ENCODE results near the gene CYP3A7.
"Not testable (repeated sequence)": the region's sequence is repeated elsewhere in the genome, so short reads cannot be mapped to it uniquely, and the experiment has no call there.

CYP3A7 gene

DNA sequence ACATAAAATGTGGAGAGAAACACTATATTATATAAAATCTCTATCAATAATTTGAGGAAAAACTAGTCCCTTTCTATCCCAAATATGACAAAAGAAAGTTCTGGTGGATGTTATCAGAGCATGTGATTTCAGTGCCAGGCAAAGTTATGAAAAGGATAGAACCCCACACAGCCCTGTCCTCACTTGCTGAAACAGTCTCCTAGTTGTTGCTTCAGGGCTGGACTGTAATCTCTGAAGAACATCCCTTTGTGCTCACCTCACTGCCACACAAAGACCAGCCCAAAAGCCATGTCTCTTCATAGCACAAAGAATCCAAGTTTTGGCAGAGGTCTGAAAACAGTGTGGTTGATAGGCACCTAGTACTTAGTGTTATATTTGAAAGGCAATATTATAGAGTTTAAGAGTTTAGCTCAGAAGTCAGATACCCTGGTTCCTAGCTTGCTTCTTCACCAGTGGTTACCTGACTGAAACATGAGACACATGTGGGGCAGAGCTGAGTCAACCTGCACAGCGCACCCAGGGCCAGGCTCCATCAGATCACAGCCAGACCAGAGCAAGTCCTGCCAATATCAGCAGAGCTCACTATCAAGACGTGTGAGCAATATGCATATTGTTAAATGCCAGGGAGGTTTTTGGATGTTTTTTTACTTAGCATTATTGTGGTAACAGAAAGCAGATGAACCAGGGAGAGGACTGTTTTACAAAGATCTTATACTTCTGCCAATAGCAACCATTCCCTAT lies 25.0 kb downstream of the CYP3A7 start:
- H3K4me3 ChIP-seq (ENCODE audit: low read length, poor library complexity, severe bottlenecking): no peak overlapping the region
- no peaks in the 10 kb centered on the region for H3K4me1 ChIP-seq (ENCODE audit: insufficient read depth, low read length, poor library complexity, severe bottlenecking)
- no peaks in the 10 kb centered on the region for H4K20me1 ChIP-seq (ENCODE audit: insufficient read depth, low read length, poor library complexity, severe bottlenecking)
- no peak overlapping the region for H3K4me2 ChIP-seq (ENCODE audit: low read depth, low read length, poor library complexity, severe bottlenecking)
- no peaks in the 10 kb centered on the region for H3K27me3 ChIP-seq (ENCODE audit: insufficient read depth, low read length, poor library complexity, severe bottlenecking)
- peaks cover 14% of the 10 kb centered on the region for H3K36me3 ChIP-seq (ENCODE audit: insufficient read depth, low read length)
- H3K9me3 ChIP-seq (ENCODE audit: insufficient read depth, low read depth, low read length): peaks cover 6% of the 10 kb centered on the region; the same call in 1 of the 2 replicates
- no peaks in the 10 kb centered on the region for H3K9me2 ChIP-seq (replicated peaks; ENCODE audit: low read depth, low read length)
- no peaks in the 10 kb centered on the region for H3K79me2 ChIP-seq (ENCODE audit: insufficient read depth, low read length)
- H2AFZ ChIP-seq (ENCODE audit: low read length): no peak overlapping the region
- no peak overlapping the region for H3K9ac ChIP-seq (ENCODE audit: low read depth, low read length, poor library complexity, severe bottlenecking)
- H3F3A ChIP-seq (ENCODE audit: low read depth): no peaks in the 10 kb centered on the region
- no peak for TF ChIP-seq EZH2phosphoT487 (IDR thresholded peaks at IDR 0.05; ENCODE audit: borderline replicate concordance)
- TF ChIP-seq, protein P1, sequence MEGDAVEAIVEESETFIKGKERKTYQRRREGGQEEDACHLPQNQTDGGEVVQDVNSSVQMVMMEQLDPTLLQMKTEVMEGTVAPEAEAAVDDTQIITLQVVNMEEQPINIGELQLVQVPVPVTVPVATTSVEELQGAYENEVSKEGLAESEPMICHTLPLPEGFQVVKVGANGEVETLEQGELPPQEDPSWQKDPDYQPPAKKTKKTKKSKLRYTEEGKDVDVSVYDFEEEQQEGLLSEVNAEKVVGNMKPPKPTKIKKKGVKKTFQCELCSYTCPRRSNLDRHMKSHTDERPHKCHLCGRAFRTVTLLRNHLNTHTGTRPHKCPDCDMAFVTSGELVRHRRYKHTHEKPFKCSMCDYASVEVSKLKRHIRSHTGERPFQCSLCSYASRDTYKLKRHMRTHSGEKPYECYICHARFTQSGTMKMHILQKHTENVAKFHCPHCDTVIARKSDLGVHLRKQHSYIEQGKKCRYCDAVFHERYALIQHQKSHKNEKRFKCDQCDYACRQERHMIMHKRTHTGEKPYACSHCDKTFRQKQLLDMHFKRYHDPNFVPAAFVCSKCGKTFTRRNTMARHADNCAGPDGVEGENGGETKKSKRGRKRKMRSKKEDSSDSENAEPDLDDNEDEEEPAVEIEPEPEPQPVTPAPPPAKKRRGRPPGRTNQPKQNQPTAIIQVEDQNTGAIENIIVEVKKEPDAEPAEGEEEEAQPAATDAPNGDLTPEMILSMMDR (conservative IDR thresholded peaks at IDR 0.05; ENCODE audit: low read length): no peak

DNA sequence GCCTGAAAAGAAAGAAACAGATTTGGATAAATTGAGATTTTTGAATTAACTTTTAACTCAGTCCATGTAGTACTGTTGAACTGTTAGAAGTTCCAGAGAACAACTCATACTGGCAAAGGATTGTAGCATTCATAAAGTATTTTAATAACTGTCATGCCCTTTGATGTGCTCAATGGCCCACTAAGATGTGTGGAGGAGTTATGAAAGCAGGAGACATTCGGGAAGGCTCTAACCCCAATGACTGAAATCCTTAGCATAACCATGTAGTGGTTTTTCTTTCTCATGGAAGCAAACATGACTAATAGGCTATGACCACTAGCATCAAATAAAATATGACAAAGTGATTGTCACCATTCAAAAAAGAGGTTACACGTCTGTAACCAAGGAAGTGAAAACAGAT lies 25.7 kb downstream of the CYP3A7 start:
- Histone ChIP-seq H3K4me2 (ENCODE audit: low read depth, low read length, poor library complexity, severe bottlenecking) (no peak overlapping the region), H3K9me3 (ENCODE audit: insufficient read depth, low read depth, low read length) (peaks cover 6% of the 10 kb centered on the region; the same call in 1 of the 2 replicates), H4K20me1 (ENCODE audit: insufficient read depth, low read length, poor library complexity, severe bottlenecking) (no peaks in the 10 kb centered on the region), H2AFZ (ENCODE audit: low read length) (no peak overlapping the region), H3F3A (ENCODE audit: low read depth) (no peaks in the 10 kb centered on the region), H3K27me3 (ENCODE audit: insufficient read depth, low read length, poor library complexity, severe bottlenecking) (no peaks in the 10 kb centered on the region), H3K79me2 (ENCODE audit: insufficient read depth, low read length) (no peaks in the 10 kb centered on the region), H3K4me1 (ENCODE audit: insufficient read depth, low read length, poor library complexity, severe bottlenecking) (no peaks in the 10 kb centered on the region), H3K9ac (ENCODE audit: low read depth, low read length, poor library complexity, severe bottlenecking) (no peak overlapping the region), H3K9me2 (replicated peaks; ENCODE audit: low read depth, low read length) (no peaks in the 10 kb centered on the region), H3K4me3 (ENCODE audit: low read length, poor library complexity, severe bottlenecking) (no peak overlapping the region), H3K36me3 (ENCODE audit: insufficient read depth, low read length) (peaks cover 14% of the 10 kb centered on the region)
- no peak for TF ChIP-seq EZH2phosphoT487 (IDR thresholded peaks at IDR 0.05; ENCODE audit: borderline replicate concordance)

DNA sequence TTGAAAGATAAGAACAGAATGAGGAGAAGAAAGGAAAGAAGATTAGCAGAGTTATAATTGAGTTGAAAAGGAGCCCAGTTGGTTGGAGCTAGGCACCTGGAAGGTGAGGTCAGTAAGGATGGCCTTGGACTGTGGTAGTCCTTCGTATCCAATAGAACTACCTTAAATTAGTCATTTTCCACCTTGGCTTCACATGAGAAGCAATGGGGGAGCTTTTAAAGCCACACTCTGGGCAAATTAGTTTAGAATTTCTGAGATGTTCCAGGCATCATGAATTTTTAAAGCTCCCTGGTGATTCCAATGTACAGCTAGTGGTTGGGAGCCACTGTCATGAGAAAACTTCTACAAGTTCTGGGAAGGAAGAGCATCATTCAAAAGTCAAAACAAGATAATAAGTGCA lies 27.9 kb downstream of the CYP3A7 start:
- no peaks in the 10 kb centered on the region for H3K4me1 ChIP-seq (ENCODE audit: insufficient read depth, low read length, poor library complexity, severe bottlenecking)
- H2AFZ ChIP-seq (ENCODE audit: low read length): no peak overlapping the region
- TF ChIP-seq, protein P1 (conservative IDR thresholded peaks at IDR 0.05; ENCODE audit: low read length): no peak
- TF ChIP-seq EZH2phosphoT487 (IDR thresholded peaks at IDR 0.05; ENCODE audit: borderline replicate concordance): no peak
- H3K9me3 ChIP-seq (ENCODE audit: insufficient read depth, low read depth, low read length): peaks cover 6% of the 10 kb centered on the region; the same call in 1 of the 2 replicates
- H3F3A ChIP-seq (ENCODE audit: low read depth): no peaks in the 10 kb centered on the region
- no peaks in the 10 kb centered on the region for H3K9me2 ChIP-seq (replicated peaks; ENCODE audit: low read depth, low read length)
- H3K4me3 ChIP-seq (ENCODE audit: low read length, poor library complexity, severe bottlenecking): no peak overlapping the region
- no peak overlapping the region for H3K4me2 ChIP-seq (ENCODE audit: low read depth, low read length, poor library complexity, severe bottlenecking)
- no peaks in the 10 kb centered on the region for H4K20me1 ChIP-seq (ENCODE audit: insufficient read depth, low read length, poor library complexity, severe bottlenecking)
- H3K27me3 ChIP-seq (ENCODE audit: insufficient read depth, low read length, poor library complexity, severe bottlenecking): no peaks in the 10 kb centered on the region
- peaks cover 14% of the 10 kb centered on the region for H3K36me3 ChIP-seq (ENCODE audit: insufficient read depth, low read length)
- no peaks in the 10 kb centered on the region for H3K79me2 ChIP-seq (ENCODE audit: insufficient read depth, low read length)
- no peak overlapping the region for H3K9ac ChIP-seq (ENCODE audit: low read depth, low read length, poor library complexity, severe bottlenecking)

DNA sequence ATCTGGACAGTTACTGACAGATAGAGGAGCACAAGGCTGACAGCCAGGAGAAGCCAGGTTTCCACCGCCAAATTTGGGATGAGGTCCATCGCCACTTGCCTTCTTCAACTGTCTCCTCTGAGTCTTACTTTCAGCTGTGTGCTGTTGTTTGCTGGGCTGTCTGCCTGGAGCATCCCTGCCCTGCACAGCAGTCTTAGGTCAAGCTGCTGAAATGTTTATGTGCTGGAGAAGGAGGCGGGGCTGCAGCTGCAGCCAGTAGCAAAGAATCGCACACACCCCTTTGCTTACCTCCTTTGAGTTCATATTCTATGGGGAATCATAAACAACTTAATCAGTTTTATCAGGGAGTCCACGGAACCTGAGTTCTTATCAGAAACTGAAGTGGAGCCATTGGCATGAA lies 35.0 kb downstream of the CYP3A7 start:
- Histone ChIP-seq H3K9ac (ENCODE audit: low read depth, low read length, poor library complexity, severe bottlenecking) (no peak overlapping the region), H4K20me1 (ENCODE audit: insufficient read depth, low read length, poor library complexity, severe bottlenecking) (no peaks in the 10 kb centered on the region), H3K4me2 (ENCODE audit: low read depth, low read length, poor library complexity, severe bottlenecking) (no peak overlapping the region), H3K4me3 (ENCODE audit: low read length, poor library complexity, severe bottlenecking) (no peak overlapping the region), H3K27me3 (ENCODE audit: insufficient read depth, low read length, poor library complexity, severe bottlenecking) (no peaks in the 10 kb centered on the region), H3K9me2 (replicated peaks; ENCODE audit: low read depth, low read length) (no peaks in the 10 kb centered on the region), H3F3A (ENCODE audit: low read depth) (no peaks in the 10 kb centered on the region), H3K4me1 (ENCODE audit: insufficient read depth, low read length, poor library complexity, severe bottlenecking) (no peaks in the 10 kb centered on the region), H3K9me3 (ENCODE audit: insufficient read depth, low read depth, low read length) (no peaks in the 10 kb centered on the region), H2AFZ (ENCODE audit: low read length) (no peak overlapping the region), H3K79me2 (ENCODE audit: insufficient read depth, low read length) (no peaks in the 10 kb centered on the region), H3K36me3 (ENCODE audit: insufficient read depth, low read length) (no peaks in the 10 kb centered on the region)
- no peak for TF ChIP-seq EZH2phosphoT487 (IDR thresholded peaks at IDR 0.05; ENCODE audit: borderline replicate concordance)
- TF ChIP-seq, protein P1 (conservative IDR thresholded peaks at IDR 0.05; ENCODE audit: low read length): no peak

- not testable (repeated sequence) for H3K4me2 ChIP-seq (ENCODE audit: low read depth, low read length, poor library complexity, severe bottlenecking)
These were observed 35.9 kb downstream of the CYP3A7 start for GRCh38 chr7:99698867-99699730.

More at GRCh38 chr7:99698867-99699730, 35.9 kb downstream of the CYP3A7 start:
- H3K9me3 ChIP-seq (ENCODE audit: insufficient read depth, low read depth, low read length); H3F3A ChIP-seq (ENCODE audit: low read depth); H4K20me1 ChIP-seq (ENCODE audit: insufficient read depth, low read length, poor library complexity, severe bottlenecking); H3K36me3 ChIP-seq (ENCODE audit: insufficient read depth, low read length); H3K79me2 ChIP-seq (ENCODE audit: insufficient read depth, low read length); H3K4me1 ChIP-seq (ENCODE audit: insufficient read depth, low read length, poor library complexity, severe bottlenecking); H3K9me2 ChIP-seq (replicated peaks; ENCODE audit: low read depth, low read length); H3K27me3 ChIP-seq (ENCODE audit: insufficient read depth, low read length, poor library complexity, severe bottlenecking); H2AFZ ChIP-seq (ENCODE audit: low read length); H3K4me3 ChIP-seq (ENCODE audit: low read length, poor library complexity, severe bottlenecking); H3K9ac ChIP-seq (ENCODE audit: low read depth, low read length, poor library complexity, severe bottlenecking): not testable (repeated sequence)
